IMR-90 (cell line): ENCODE results near the gene TMEM41A. TPM values are rescaled to one million over a fixed set of nuclear protein-coding genes. Genes with fewer than 3 reads are reported as not detected.

Experiments used
- ATAC-seq: fragments of 200-7000 bp; cut with Tn5 transposase; 2 replicates; pipeline ENCODE4 v1.9.1; 2020; ENCODE audit warnings: low read depth, mild to moderate bottlenecking, moderate library complexity
- BruUV-seq: library from RNA; stranded (reverse); fragments of 400-500 nt; replicated peaks from 2 replicates; lab custom pipeline; 2021; lab: Mats Ljungman, UMichigan
- CTCF ChIA-PET: fragments of 300-600 bp; formaldehyde crosslinking; extraction: SDS; loops from one replicate; lab custom pipeline; 2021; ENCODE audit warnings: antibody characterized with exemption; lab: Yijun Ruan, JAX
- POLR2A ChIA-PET: fragments of 300-600 bp; sonication (Branson Sonifier 250); formaldehyde crosslinking; loops from one replicate; lab custom pipeline; 2022; ENCODE audit warnings: antibody characterized with exemption; ENCODE audit not compliant: unreplicated experiment; lab: Charles Lee
- DNase-seq: peaks from one replicate; pipeline ENCODE4 v3.0.0; 2013
- H2AFZ ChIP-seq: replicated peaks from 2 replicates; pipeline ENCODE3; 2013; ENCODE audit warnings: low read length, mild to moderate bottlenecking; ENCODE audit not compliant: poor library complexity
- H2AK5ac ChIP-seq: 2 replicates; pipeline ENCODE4 v1.6.1; 2013; ENCODE audit warnings: low read depth, low read length, inconsistent platforms
- H2AK9ac ChIP-seq: replicated peaks from 2 replicates; pipeline ENCODE3; 2013; ENCODE audit warnings: mild to moderate bottlenecking, low read depth, low read length, moderate library complexity; ENCODE audit not compliant: poor library complexity
- H2BK120ac ChIP-seq: 2 replicates; pipeline ENCODE4 v1.6.1; 2013; ENCODE audit warnings: low read depth, low read length, inconsistent platforms
- H2BK15ac ChIP-seq: 3 replicates; pipeline ENCODE4 v1.6.1; 2013; ENCODE audit warnings: low read depth, low read length, inconsistent platforms
- H2BK20ac ChIP-seq: 2 replicates; pipeline ENCODE4 v1.6.1; 2013; ENCODE audit warnings: low read depth, mild to moderate bottlenecking, inconsistent platforms, low read length, moderate library complexity
- H2BK5ac ChIP-seq: 2 replicates; pipeline ENCODE4 v1.6.1; 2013; ENCODE audit warnings: mild to moderate bottlenecking, low read depth, low read length, inconsistent platforms; ENCODE audit not compliant: poor library complexity, severe bottlenecking
- H3K14ac ChIP-seq: replicated peaks from 2 replicates; pipeline ENCODE4 v1.6.1; 2013; ENCODE audit warnings: low read depth, low read length, inconsistent platforms
- H3K18ac ChIP-seq: 2 replicates; pipeline ENCODE4 v1.6.1; 2013; ENCODE audit warnings: low read depth, low read length, control low read depth
- H3K23ac ChIP-seq: 2 replicates; pipeline ENCODE4 v1.6.1; 2013; ENCODE audit warnings: low read depth, low read length, inconsistent platforms
- H3K27ac ChIP-seq: 2 replicates; pipeline ENCODE4 v1.5.1; 2013; ENCODE audit warnings: mild to moderate bottlenecking, control low read depth, low read length; ENCODE audit not compliant: insufficient read depth
- H3K27me3 ChIP-seq: 2 replicates; pipeline ENCODE4 v1.6.1; 2013; ENCODE audit warnings: low read length; ENCODE audit not compliant: control insufficient read depth, insufficient read depth
- H3K36me3 ChIP-seq: 2 replicates; pipeline ENCODE4 v1.6.1; 2013; ENCODE audit warnings: low read length, mixed read lengths; ENCODE audit not compliant: control insufficient read depth, insufficient read depth
- H3K4ac ChIP-seq: 2 replicates; pipeline ENCODE4 v1.6.1; 2013; ENCODE audit warnings: low read depth, low read length, inconsistent platforms
- H3K4me1 ChIP-seq: 2 replicates; pipeline ENCODE4 v1.6.1; 2013; ENCODE audit warnings: low read length, mixed read lengths; ENCODE audit not compliant: control insufficient read depth, insufficient read depth
- H3K4me2 ChIP-seq: 2 replicates; pipeline ENCODE4 v1.6.1; 2013; ENCODE audit warnings: low read depth, mild to moderate bottlenecking, control low read depth, low read length, moderate library complexity
- H3K4me3 ChIP-seq: 2 replicates; pipeline ENCODE4 v1.5.1; 2013; ENCODE audit warnings: low read depth, mild to moderate bottlenecking, control low read depth, low read length, moderate library complexity; ENCODE audit not compliant: insufficient read depth
- H3K56ac ChIP-seq: 2 replicates; pipeline ENCODE4 v1.6.1; 2013; ENCODE audit warnings: low read length, inconsistent platforms; ENCODE audit not compliant: insufficient read depth; ENCODE audit errors: extremely low read depth
- H3K79me1 ChIP-seq, 2 experiments: 2 replicates each; pipeline ENCODE4 v1.6.1; 2013; ENCODE audit warnings: low read length in 2 of 2, inconsistent platforms in 1 of 2, low read depth in 1 of 2
- H3K9ac ChIP-seq: 2 replicates; pipeline ENCODE4 v1.6.1; 2013; ENCODE audit warnings: low read depth, low read length, control low read depth
- H3K9me1 ChIP-seq: 2 replicates; pipeline ENCODE4 v1.6.1; 2013; ENCODE audit warnings: low read length, inconsistent platforms; ENCODE audit not compliant: insufficient read depth
- H3K9me3 ChIP-seq: 2 replicates; pipeline ENCODE4 v1.6.1; 2013; ENCODE audit warnings: low read length; ENCODE audit not compliant: control insufficient read depth, insufficient read depth
- H4K20me1 ChIP-seq: 2 replicates; pipeline ENCODE4 v1.6.1; 2013; ENCODE audit warnings: low read length, inconsistent platforms; ENCODE audit not compliant: insufficient read depth
- H4K5ac ChIP-seq: 2 replicates; pipeline ENCODE4 v1.6.1; 2013; ENCODE audit warnings: mild to moderate bottlenecking, low read depth, low read length, control low read depth
- H4K8ac ChIP-seq, 2 experiments: 2 replicates each; pipeline ENCODE4 v1.6.1; 2013; ENCODE audit warnings: low read depth in 2 of 2, low read length in 2 of 2, control low read depth in 1 of 2, inconsistent platforms in 1 of 2
- H4K91ac ChIP-seq: 2 replicates; pipeline ENCODE4 v1.6.1; 2013; ENCODE audit warnings: low read depth, low read length, inconsistent platforms; ENCODE audit not compliant: insufficient read depth
- BHLHE40 ChIP-seq: fragments of 150-350 bp; IDR thresholded peaks from 2 replicates; pipeline ENCODE4 v1.6.1; 2016; ENCODE audit warnings: mild to moderate bottlenecking, low read depth, low read length
- CEBPB ChIP-seq: IDR thresholded peaks from 2 replicates; pipeline ENCODE4 v1.6.1; 2012; ENCODE audit warnings: low read depth, low read length, improper control_type of control experiment
- CHD1 ChIP-seq: IDR thresholded peaks from 2 replicates; pipeline ENCODE4 v1.6.1; 2012; ENCODE audit warnings: low read depth, low read length, improper control_type of control experiment
- CTCF ChIP-seq: conservative IDR thresholded peaks from 2 replicates; pipeline ENCODE4 v1.5.1; 2012; ENCODE audit warnings: mild to moderate bottlenecking, low read depth, low read length, improper control_type of control experiment
- ELK1 ChIP-seq: fragments of 150-350 bp; IDR thresholded peaks from 2 replicates; pipeline ENCODE4 v1.6.1; 2016; ENCODE audit warnings: low read depth, mild to moderate bottlenecking, low read length, moderate library complexity, borderline replicate concordance
- FOS ChIP-seq: fragments of 150-350 bp; IDR thresholded peaks from 2 replicates; pipeline ENCODE4 v1.6.1; 2016; ENCODE audit warnings: low read depth, low read length
- MAFK ChIP-seq: IDR thresholded peaks from 2 replicates; pipeline ENCODE4 v1.6.1; 2012; ENCODE audit warnings: low read depth, low read length, improper control_type of control experiment
- MAZ ChIP-seq: IDR thresholded peaks from 2 replicates; pipeline ENCODE4 v1.6.1; 2012; ENCODE audit warnings: low read depth, mild to moderate bottlenecking, low read length, improper control_type of control experiment, moderate library complexity, borderline replicate concordance
- MXI1 ChIP-seq: IDR thresholded peaks from 2 replicates; pipeline ENCODE4 v1.6.1; 2012; ENCODE audit warnings: low read depth, mild to moderate bottlenecking, low read length, moderate library complexity, borderline replicate concordance
- NFE2L2 ChIP-seq: fragments of 150-350 bp; IDR thresholded peaks from 2 replicates; pipeline ENCODE4 v1.6.1; 2016; ENCODE audit warnings: low read depth, mild to moderate bottlenecking, low read length
- POLR2A ChIP-seq: IDR thresholded peaks from 2 replicates; pipeline ENCODE4 v1.6.1; 2012; ENCODE audit warnings: mild to moderate bottlenecking, low read depth, low read length
- RAD21 ChIP-seq: IDR thresholded peaks from 2 replicates; pipeline ENCODE4 v1.6.1; 2012; ENCODE audit warnings: low read length, improper control_type of control experiment
- RCOR1 ChIP-seq: IDR thresholded peaks from 2 replicates; pipeline ENCODE4 v1.6.1; 2012; ENCODE audit warnings: mild to moderate bottlenecking, low read length, improper control_type of control experiment; ENCODE audit not compliant: insufficient replicate concordance
- RFX5 ChIP-seq: IDR thresholded peaks from 2 replicates; pipeline ENCODE4 v1.8.0; 2012; ENCODE audit warnings: low read depth, mild to moderate bottlenecking, low read length, moderate library complexity
- SMC3 ChIP-seq: fragments of 150-350 bp; IDR thresholded peaks from 2 replicates; pipeline ENCODE4 v1.6.1; 2016; ENCODE audit warnings: low read depth, mild to moderate bottlenecking, antibody characterized with exemption, low read length, moderate library complexity
- USF2 ChIP-seq: fragments of 150-350 bp; IDR thresholded peaks from 2 replicates; pipeline ENCODE4 v1.6.1; 2017; ENCODE audit warnings: mild to moderate bottlenecking, antibody characterized with exemption, low read length, low read depth
- WGBS, 2 experiments: methylation state at CpG; one replicate each; pipeline versions ENCODE4 v1.1.5 to v1.1.7; 2013; ENCODE audit warnings: missing lambda C conversion rate in 2 of 2; ENCODE audit not compliant: insufficient read length in 1 of 2; ENCODE audit errors: extremely low coverage in 2 of 2; 5-methylcytosine and 5-hydroxymethylcytosine counted together
- dilution Hi-C: fragments of 300-500 bp; cut with HindIII; formaldehyde crosslinking; loops from one replicate; pipeline ENCODE4 v1.14.3; 2018; ENCODE audit warnings: low sequenced_read_pairs; ENCODE audit not compliant: unreplicated experiment
- in situ Hi-C: fragments of 300-500 bp; cut with MboI; formaldehyde crosslinking; loops from 3 replicates; pipeline ENCODE4 v1.14.3; 2019; ENCODE audit warnings: low sequenced_read_pairs, inconsistent platforms, mixed read lengths
- intact Hi-C: fragments of 100-400 bp; cut with micrococcal nuclease; formaldehyde crosslinking; loops from 2 replicates; pipeline ENCODE4 v1.10.0; 2022
- polyA plus RNA-seq, 3 experiments: library from polyadenylated mRNA; depleted of rRNA; stranded (reverse); fragments of >200 nt; gene quantifications; 2 replicates each; pipeline ENCODE4 v1.2.3, GENCODE V29; 2012; ENCODE audit warnings: low replicate concordance in 1 of 3
- total RNA-seq: library from RNA; depleted of rRNA; stranded (reverse); fragments of >200 nt; gene quantifications from 2 replicates; pipeline ENCODE4 v1.2.3, GENCODE V29; 2012

Gene TMEM41A
- total and polyA plus RNA-seq, 2 of the 4 experiments (the other 2 are of a cell fraction) = 10.6 to 12.5 TPM

- Histone ChIP-seq H2AFZ (no peak overlapping the region), H3K18ac (no peak overlapping the region), H3K79me1 (no peaks in the 10 kb centered on the region), H2AK9ac (no peak overlapping the region), H2BK5ac (no peak overlapping the region), H3K14ac (no peak overlapping the region), H4K8ac (no peak overlapping the region), H2BK15ac (no peak overlapping the region), H3K9me1 (peaks cover 8% of the 10 kb centered on the region; the same call in 1 of the 2 replicates), H3K56ac (no peak overlapping the region), H3K4me3 (no peak overlapping the region), H3K9me3 (no peaks in the 10 kb centered on the region), H3K36me3 (peaks cover 14% of the 10 kb centered on the region), H3K9ac (no peak overlapping the region), H4K20me1 (no peaks in the 10 kb centered on the region), H3K27ac (no peak overlapping the region), H3K27me3 (no peaks in the 10 kb centered on the region), H3K4me1 (no peaks in the 10 kb centered on the region), H2BK120ac (no peak overlapping the region), H3K4me2 (no peak overlapping the region), H2AK5ac (no peak overlapping the region), H3K23ac (no peak overlapping the region), H4K91ac (no peak overlapping the region), H3K4ac (no peak overlapping the region), H4K5ac (no peak overlapping the region), H2BK20ac (no peak overlapping the region)
- POLR2A ChIA-PET = no interaction called here
- CTCF ChIA-PET = interaction anchor here (1.9 kb wide), 1 partner anchor 19 kb away, joined by 7 read pairs; no protein-coding TSS in a partner anchor
- no CpG with 5 or more reads among the region's 2 CpGs for WGBS, 2 experiments
- TF ChIP-seq CEBPB = no peak
- TF ChIP-seq USF2 = no peak
- TF ChIP-seq NFE2L2 = no peak
- no peak for TF ChIP-seq BHLHE40
- no peak for TF ChIP-seq RCOR1
- no peak for TF ChIP-seq MAFK
- no peak for TF ChIP-seq CTCF
- TF ChIP-seq CHD1 = no peak
- TF ChIP-seq SMC3 = no peak
- no peak for TF ChIP-seq POLR2A
- no peak for TF ChIP-seq RAD21
- TF ChIP-seq FOS = no peak
- TF ChIP-seq MAZ = no peak
- TF ChIP-seq RFX5 = no peak
- TF ChIP-seq MXI1 = no peak
- TF ChIP-seq ELK1 = no peak
- intact Hi-C loops = no loop called here
- in situ Hi-C loops = no loop called here
- no peak for DNase-seq
- BruUV-seq = no TSS peak
- dilution Hi-C loops = no loop called here
- no peak for ATAC-seq
These were observed 19.4 kb downstream of the TMEM41A start for GRCh38 chr3:185479373-185479945.
